ENCODE data around the gene B3GNT9. TPM values are rescaled to one million over a fixed set of nuclear protein-coding genes. Genes with fewer than 3 reads are reported as not detected.

B3GNT9 gene
- total RNA-seq: 15.4 and 23.1 TPM in 2 replicates

GRCh38 chr16:67150833-67151396 lies at the start of gene B3GNT9:
TSS of gene B3GNT9 (minus strand) at chr16:67150998. CDS start at chr16:67150485, 513 bp downstream.

GRCh38 chr16:67199011-67199807 lies 48.4 kb upstream of the B3GNT9 start, which contains the start of gene ELMO3:
TSS of gene ELMO3 (plus strand) at chr16:67199131. CDS start at chr16:67199327, 196 bp downstream.

GRCh38 chr16:67191995-67192681 lies 41.3 kb upstream of the B3GNT9 start, which contains the start of gene E2F4:
TSS of gene E2F4 (plus strand) at chr16:67192155. CDS start at chr16:67192228, 73 bp downstream.

GRCh38 chr16:67190041-67190440 lies 39.2 kb upstream of the B3GNT9 start, which contains the start of gene EXOC3L1:
TSS of gene EXOC3L1 (minus strand) at chr16:67190136. CDS start at chr16:67189676, 460 bp downstream.

GRCh38 chr16:67183627-67184452 lies 33.0 kb upstream of the B3GNT9 start, which contains the start of gene MATCAP1:
TSS of gene MATCAP1 (minus strand) at chr16:67183963. CDS start at chr16:67180610, 3,353 bp downstream.

GRCh38 chr16:67170168-67170948 lies 19.6 kb upstream of the B3GNT9 start, which contains the start of gene NOL3:
TSS of gene NOL3 (plus strand) at chr16:67170538.

GRCh38 chr16:67164599-67165061 lies 13.8 kb upstream of the B3GNT9 start, which contains the start of gene HSF4:
TSS of gene HSF4 (plus strand) at chr16:67164745. CDS start at chr16:67164812, 67 bp downstream.

GRCh38 chr16:67109407-67110135 lies 41.2 kb downstream of the B3GNT9 start, which contains the start of gene PHAF1:
TSS of gene PHAF1 (plus strand) at chr16:67109941. CDS start at chr16:67110176, 235 bp downstream.

Other genes starting within 250 kb of the B3GNT9 start
- not detected in 2 replicates for gene CDH16, start 232.1 kb downstream of the B3GNT9 start, total RNA-seq
- gene RRAD, start 225.5 kb downstream of the B3GNT9 start, total RNA-seq: 0.98 and 1.5 TPM in 2 replicates
- 92.9 and 125 TPM in 2 replicates for gene CIAO2B, start 216.6 kb downstream of the B3GNT9 start, total RNA-seq
- gene CES2, start 215.5 kb downstream of the B3GNT9 start, total RNA-seq: 34.2 and 39.3 TPM in 2 replicates
- under 0.01 TPM in 2 replicates for gene CES3, start 189.7 kb downstream of the B3GNT9 start, total RNA-seq
- 1.1 and 1.4 TPM in 2 replicates for gene CES4A, start 162.4 kb downstream of the B3GNT9 start, total RNA-seq
- 49.2 and 85.2 TPM in 2 replicates for gene CBFB, start 121.8 kb downstream of the B3GNT9 start, total RNA-seq
- 11.4 and 14.9 TPM in 2 replicates for gene PHAF1, start 41.1 kb downstream of the B3GNT9 start, total RNA-seq
- 12.1 and 14.7 TPM in 2 replicates for gene TRADD, start 8.9 kb upstream of the B3GNT9 start, total RNA-seq
- gene FBXL8, start 9.0 kb upstream of the B3GNT9 start, total RNA-seq: 10.8 and 19.5 TPM in 2 replicates
- 2.7 and 6.2 TPM in 2 replicates for gene HSF4, start 13.7 kb upstream of the B3GNT9 start, total RNA-seq
- gene NOL3, start 19.5 kb upstream of the B3GNT9 start, total RNA-seq: 5.9 and 7.3 TPM in 2 replicates
- 12.9 and 17.8 TPM in 2 replicates for gene MATCAP1, start 33.0 kb upstream of the B3GNT9 start, total RNA-seq
- gene EXOC3L1, start 39.1 kb upstream of the B3GNT9 start, total RNA-seq: not detected in 2 replicates
- gene E2F4, start 41.2 kb upstream of the B3GNT9 start, total RNA-seq: 68.3 and 88.0 TPM in 2 replicates
- 0.37 and 0.59 TPM in 2 replicates for gene ELMO3, start 48.1 kb upstream of the B3GNT9 start, total RNA-seq
- gene TMEM208, start 76.1 kb upstream of the B3GNT9 start, total RNA-seq: 17.8 and 25.4 TPM in 2 replicates
- gene FHOD1, start 96.5 kb upstream of the B3GNT9 start, total RNA-seq: 31.6 and 50.6 TPM in 2 replicates
- gene SLC9A5, start 98.0 kb upstream of the B3GNT9 start, total RNA-seq: 1.1 and 2.5 TPM in 2 replicates
- gene PLEKHG4, start 128.5 kb upstream of the B3GNT9 start, total RNA-seq: 63.2 and 69.0 TPM in 2 replicates
- not detected in 2 replicates for gene KCTD19, start 175.7 kb upstream of the B3GNT9 start, total RNA-seq
- not detected in 2 replicates for gene LRRC36, start 175.8 kb upstream of the B3GNT9 start, total RNA-seq
- 0.37 and 0.98 TPM in 2 replicates for gene TPPP3, start 242.5 kb upstream of the B3GNT9 start, total RNA-seq

Data from subcutaneous preadipocyte (primary cell).